Neuronal stem cell (in vitro differentiated cells): Measurements from ENCODE around the gene APCDD1.

Source experiments
- DNase-seq: peaks from one replicate; pipeline ENCODE4 v3.0.0-alpha.2; 2013; ENCODE audit warnings: low spot score
- H2AFZ ChIP-seq: one replicate; pipeline ENCODE4 v1.6.1; 2013; ENCODE audit warnings: mild to moderate bottlenecking, low read length, inconsistent platforms
- H2AK5ac ChIP-seq: 2 replicates; pipeline ENCODE4 v1.6.1; 2013; ENCODE audit warnings: low read depth, mild to moderate bottlenecking, inconsistent platforms, low read length, moderate library complexity, mixed read lengths
- H2BK120ac ChIP-seq: 2 replicates; pipeline ENCODE4 v1.6.1; 2013; ENCODE audit warnings: low read depth, mild to moderate bottlenecking, inconsistent platforms, low read length, moderate library complexity, mixed read lengths
- H2BK12ac ChIP-seq: one replicate; pipeline ENCODE4 v1.6.1; 2013; ENCODE audit warnings: low read length, inconsistent platforms
- H2BK15ac ChIP-seq: 2 replicates; pipeline ENCODE4 v1.6.1; 2013; ENCODE audit warnings: mild to moderate bottlenecking, low read length, inconsistent platforms, mixed read lengths
- H2BK5ac ChIP-seq: one replicate; pipeline ENCODE4 v1.6.1; 2013; ENCODE audit warnings: inconsistent platforms, mild to moderate bottlenecking, low read length, moderate library complexity
- H3K14ac ChIP-seq: one replicate; pipeline ENCODE4 v1.6.1; 2013; ENCODE audit warnings: low read length, inconsistent platforms
- H3K18ac ChIP-seq: 2 replicates; pipeline ENCODE4 v1.6.1; 2013; ENCODE audit warnings: low read length, inconsistent platforms
- H3K23ac ChIP-seq: 2 replicates; pipeline ENCODE4 v1.6.1; 2013; ENCODE audit warnings: low read depth, mild to moderate bottlenecking, mixed read lengths, low read length, inconsistent platforms; ENCODE audit not compliant: poor library complexity
- H3K27ac ChIP-seq: replicated peaks from 3 replicates; pipeline ENCODE4 v1.5.1; 2013; ENCODE audit warnings: low read length, inconsistent platforms
- H3K27me3 ChIP-seq, 3 experiments: 2 replicates each; pipeline ENCODE4 v1.6.1; 2013; ENCODE audit warnings: low read length in 3 of 3, mild to moderate bottlenecking in 2 of 3, inconsistent platforms in 1 of 3, low read depth in 1 of 3, mixed read lengths in 1 of 3, moderate library complexity in 1 of 3; ENCODE audit not compliant: control insufficient read depth in 3 of 3, insufficient read depth in 3 of 3
- H3K36me3 ChIP-seq, 2 donors: replicated peaks in 1 of 2; 2 replicates each; pipeline ENCODE4 v1.6.1; 2013; ENCODE audit warnings: low read length in 2 of 2; ENCODE audit not compliant: control insufficient read depth in 2 of 2, insufficient read depth in 2 of 2
- H3K4ac ChIP-seq: 2 replicates; pipeline ENCODE4 v1.6.1; 2013; ENCODE audit warnings: inconsistent platforms, mild to moderate bottlenecking, low read length, moderate library complexity
- H3K4me1 ChIP-seq, 2 donors: 1 replicate in 1 of 2; 2 replicates in 1 of 2; pipeline ENCODE4 v1.6.1; 2013; ENCODE audit warnings: low read length in 2 of 2, low read depth in 1 of 2; ENCODE audit not compliant: control insufficient read depth in 2 of 2, insufficient read depth in 1 of 2
- H3K4me2 ChIP-seq: one replicate; pipeline ENCODE4 v1.6.1; 2013; ENCODE audit warnings: mild to moderate bottlenecking, low read length, inconsistent platforms; ENCODE audit not compliant: insufficient read depth, poor library complexity, severe bottlenecking
- H3K4me3 ChIP-seq, 2 donors: 2 replicates each; pipeline ENCODE4 v1.5.1; 2013; ENCODE audit warnings: low read length in 2 of 2, mild to moderate bottlenecking in 2 of 2, inconsistent platforms in 1 of 2, moderate library complexity in 1 of 2
- H3K79me1 ChIP-seq: one replicate; pipeline ENCODE4 v1.6.1; 2013; ENCODE audit warnings: low read depth, mild to moderate bottlenecking, inconsistent platforms, low read length, moderate library complexity
- H3K9ac ChIP-seq: one replicate; pipeline ENCODE4 v1.6.1; 2013; ENCODE audit warnings: mild to moderate bottlenecking, low read depth, low read length, inconsistent platforms; ENCODE audit not compliant: poor library complexity
- H3K9me3 ChIP-seq, 2 donors: replicated peaks in 1 of 2; 2 replicates each; pipeline versions ENCODE3 to v1.6.1; 2013; ENCODE audit warnings: low read length in 2 of 2, mild to moderate bottlenecking in 2 of 2, inconsistent platforms in 1 of 2, low read depth in 1 of 2, mixed read lengths in 1 of 2, moderate library complexity in 1 of 2; ENCODE audit not compliant: control insufficient read depth in 2 of 2, insufficient read depth in 1 of 2
- H4K8ac ChIP-seq: one replicate; pipeline ENCODE4 v1.6.1; 2013; ENCODE audit warnings: low read depth, mild to moderate bottlenecking, inconsistent platforms, low read length, moderate library complexity
- H4K91ac ChIP-seq: one replicate; pipeline ENCODE4 v1.6.1; 2013; ENCODE audit warnings: low read length, low read depth, mild to moderate bottlenecking, inconsistent platforms; ENCODE audit not compliant: poor library complexity
- WGBS, 2 donors: extraction: QIAGEN DNeasy Blood & Tissue Kit; methylation state at CpG; one replicate each; pipeline ENCODE4 v1.1.7; 2013; ENCODE audit warnings: missing lambda C conversion rate in 2 of 2, mixed read lengths in 1 of 2; ENCODE audit not compliant: insufficient read length in 2 of 2, insufficient replicate concordance in 1 of 2; ENCODE audit errors: extremely low coverage in 2 of 2; 5-methylcytosine and 5-hydroxymethylcytosine counted together

Gene APCDD1

DNA sequence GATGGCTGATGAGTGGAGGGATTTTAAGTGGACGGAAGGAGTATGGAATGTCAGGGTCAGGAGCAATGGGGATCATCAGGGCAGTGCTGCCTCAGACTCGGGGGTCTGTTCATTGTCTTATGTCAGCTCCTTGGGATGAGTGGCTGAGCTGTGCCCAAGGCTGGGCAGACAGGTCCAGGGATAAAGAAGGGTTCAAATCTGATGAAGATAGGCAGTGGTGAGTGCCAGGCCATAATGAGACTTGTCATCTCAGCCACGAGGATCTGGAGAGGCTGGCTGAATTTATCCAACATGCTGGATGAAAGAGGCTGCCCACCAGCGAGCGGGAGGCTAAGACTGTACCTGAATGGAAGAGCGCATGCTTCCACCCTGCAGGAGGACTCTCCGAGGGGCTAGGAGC lies 46.3 kb upstream of the APCDD1 start:
- H3K4me3 ChIP-seq, result no peak overlapping the region
- H2AFZ ChIP-seq, result no peak overlapping the region
- H3K9ac ChIP-seq, result peak overlapping the region; percentile 1
- no peak overlapping the region for H3K27ac ChIP-seq
- DNase-seq, result no peak
- H2BK12ac ChIP-seq, result no peak overlapping the region
- no peak overlapping the region for H4K8ac ChIP-seq
- no peak overlapping the region for H3K4ac ChIP-seq
- H3K9me3 ChIP-seq, result no peaks in the 10 kb centered on the region
- no peaks in the 10 kb centered on the region for H3K27me3 ChIP-seq
- no peaks in the 10 kb centered on the region for H3K79me1 ChIP-seq
- H2BK15ac ChIP-seq, result no peak overlapping the region
- H2AK5ac ChIP-seq, result no peak overlapping the region
- H3K18ac ChIP-seq, result no peak overlapping the region
- H2BK5ac ChIP-seq, result no peak overlapping the region
- H3K4me1 ChIP-seq, result peaks cover 28 to 46% of the 10 kb centered on the region in 2 donors
- H3K14ac ChIP-seq, result no peak overlapping the region
- no peak overlapping the region for H3K23ac ChIP-seq
- H4K91ac ChIP-seq, result no peak overlapping the region
- H2BK120ac ChIP-seq, result no peak overlapping the region
- no CpG with 5 or more reads among the region's 7 CpGs for WGBS, 2 donors
- H3K4me2 ChIP-seq, result no peak overlapping the region
- H3K36me3 ChIP-seq, result no peaks in the 10 kb centered on the region

DNA sequence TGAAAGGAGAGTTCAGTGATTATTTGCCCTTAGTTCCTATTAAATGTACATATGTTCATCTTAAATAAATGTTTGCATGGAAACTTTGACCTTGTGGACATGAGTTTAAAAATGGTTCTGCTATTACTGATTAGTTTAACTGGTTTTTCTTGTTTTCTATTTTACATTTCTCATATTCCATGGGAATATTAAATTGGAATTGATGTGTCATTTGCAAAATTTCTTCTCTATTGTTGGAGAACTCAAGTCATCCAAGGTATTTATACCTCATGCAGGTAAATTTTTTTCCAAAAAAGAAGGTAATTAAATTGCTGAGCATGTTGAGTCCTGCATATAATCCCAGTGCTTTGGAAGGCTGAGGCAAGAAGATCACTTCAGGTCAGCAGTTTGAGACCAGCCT lies 45.4 kb upstream of the APCDD1 start:
- Histone ChIP-seq H3K18ac (no peak overlapping the region), H2BK120ac (no peak overlapping the region), H3K27ac (no peak overlapping the region), H3K36me3 (no peaks in the 10 kb centered on the region), H4K8ac (no peak overlapping the region), H3K79me1 (no peaks in the 10 kb centered on the region), H3K9ac (no peak overlapping the region), H2AFZ (no peak overlapping the region), H2BK5ac (no peak overlapping the region), H2BK12ac (no peak overlapping the region), H3K4ac (no peak overlapping the region), H4K91ac (no peak overlapping the region), H3K23ac (no peak overlapping the region), H2AK5ac (no peak overlapping the region), H3K4me2 (no peak overlapping the region), H3K4me1 (peaks cover 22 to 38% of the 10 kb centered on the region in 2 donors), H3K27me3 (no peaks in the 10 kb centered on the region), H3K9me3 (no peaks in the 10 kb centered on the region), H3K4me3 (no peak overlapping the region), H2BK15ac (no peak overlapping the region), H3K14ac (no peak overlapping the region)
- DNase-seq, result no peak

DNA sequence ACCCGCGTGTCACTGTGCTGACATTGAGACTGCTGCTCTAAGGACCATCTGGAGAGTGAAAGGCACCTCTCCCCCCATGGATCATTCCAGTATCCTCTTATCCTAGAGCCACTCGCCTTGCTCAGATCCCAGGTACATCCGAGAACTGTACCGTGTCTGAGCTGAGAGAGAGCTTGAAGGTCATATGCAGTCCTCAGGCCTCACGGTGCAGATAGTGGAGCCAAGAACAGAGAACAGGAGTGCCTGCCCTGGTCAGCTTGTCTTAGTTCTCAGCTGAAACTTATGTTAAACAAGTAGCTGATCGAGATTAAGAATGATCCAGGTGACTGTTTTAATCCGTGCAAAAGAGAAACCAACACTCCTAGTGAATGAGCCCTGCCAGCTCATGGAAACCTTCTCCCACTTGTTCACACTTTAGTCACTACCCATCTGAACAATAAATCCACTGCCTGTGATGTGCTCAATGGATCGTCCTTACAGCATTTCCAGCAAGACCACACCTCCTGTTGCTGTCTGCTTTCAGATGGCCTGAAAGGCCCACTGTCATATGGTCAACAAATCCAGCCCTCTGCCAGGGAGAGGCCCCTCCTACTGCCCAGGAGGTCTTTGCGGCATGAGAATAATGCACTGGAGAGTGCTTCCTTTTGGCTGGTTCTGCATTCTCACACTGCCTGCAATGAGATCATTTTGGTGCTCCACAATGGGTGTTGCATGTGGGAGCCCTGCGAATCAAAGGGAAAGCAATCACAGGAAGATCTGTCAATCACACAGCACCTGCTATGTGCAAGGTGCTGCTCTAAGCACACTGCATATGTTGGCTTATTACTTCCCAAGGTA lies 43.7 kb upstream of the APCDD1 start:
- Histone ChIP-seq H3K4me3 (no peak overlapping the region), H3K36me3 (no peaks in the 10 kb centered on the region), H3K27ac (no peak overlapping the region), H3K23ac (no peak overlapping the region), H3K27me3 (no peaks in the 10 kb centered on the region), H2BK15ac (no peak overlapping the region), H2AFZ (peak overlapping the region; percentile 63), H3K4me2 (no peak overlapping the region), H3K9me3 (no peaks in the 10 kb centered on the region), H3K4me1 (peaks cover 16 to 28% of the 10 kb centered on the region in 2 donors), H4K8ac (no peak overlapping the region), H3K79me1 (no peaks in the 10 kb centered on the region), H3K4ac (no peak overlapping the region), H4K91ac (no peak overlapping the region), H2BK12ac (no peak overlapping the region), H3K9ac (no peak overlapping the region), H2BK120ac (no peak overlapping the region), H3K14ac (no peak overlapping the region), H2AK5ac (no peak overlapping the region), H2BK5ac (no peak overlapping the region), H3K18ac (peak overlapping the region; percentile 49)
- no peak for DNase-seq
- WGBS, 2 donors, result no CpG with 5 or more reads among the region's 11 CpGs

DNA sequence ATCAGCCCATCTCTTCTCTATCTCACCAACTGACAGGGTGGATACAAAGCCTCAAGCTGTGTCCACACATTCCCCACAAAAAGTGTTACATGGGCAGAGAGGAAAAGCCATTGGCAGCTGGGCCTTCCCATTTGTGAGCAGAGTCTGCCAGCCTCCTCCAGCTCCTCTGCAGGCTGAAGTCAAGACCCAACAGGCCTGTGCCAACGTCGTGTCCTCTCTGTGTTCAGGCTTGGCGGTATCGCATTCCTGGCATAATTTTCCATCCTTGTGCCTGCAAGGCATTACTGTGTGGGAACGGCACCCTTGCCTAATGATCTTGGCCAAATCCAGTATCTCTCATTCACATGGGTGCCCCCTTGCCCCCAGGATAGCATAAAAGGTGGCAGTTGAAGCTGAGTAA lies 41.5 kb upstream of the APCDD1 start:
- DNase-seq, result no peak
- H3K79me1 ChIP-seq, result no peaks in the 10 kb centered on the region
- H3K4me2 ChIP-seq, result no peak overlapping the region
- H2BK12ac ChIP-seq, result no peak overlapping the region
- no peak overlapping the region for H2BK5ac ChIP-seq
- no peak overlapping the region for H3K4me3 ChIP-seq
- peak overlapping the region; percentile 34 for H2BK15ac ChIP-seq
- peaks cover 10 to 26% of the 10 kb centered on the region in 2 donors for H3K4me1 ChIP-seq
- no peak overlapping the region for H3K14ac ChIP-seq
- peak overlapping the region; percentile 19 for H3K23ac ChIP-seq
- H3K9me3 ChIP-seq, result no peaks in the 10 kb centered on the region
- no peak overlapping the region for H4K8ac ChIP-seq
- H2AK5ac ChIP-seq, result peak overlapping the region; percentile 37
- H3K18ac ChIP-seq, result peak overlapping the region; percentile 12
- H3K27me3 ChIP-seq, result no peaks in the 10 kb centered on the region
- no peak overlapping the region for H2AFZ ChIP-seq
- no peaks in the 10 kb centered on the region for H3K36me3 ChIP-seq
- no peak overlapping the region for H3K4ac ChIP-seq
- peak overlapping the region; percentile 7 for H4K91ac ChIP-seq
- WGBS, 2 donors, result no CpG with 5 or more reads among the region's 5 CpGs
- H2BK120ac ChIP-seq, result no peak overlapping the region
- H3K9ac ChIP-seq, result peak overlapping the region; percentile 8
- H3K27ac ChIP-seq, result no peak overlapping the region
